ENCODE measurements around the gene LEMD1. TPM values are rescaled to one million over a fixed set of nuclear protein-coding genes. Genes with fewer than 3 reads are reported as not detected.

LEMD1 gene
- total RNA-seq, 4 donors from 2014 or later: 5.1 TPM; not detected in 3

DNA sequence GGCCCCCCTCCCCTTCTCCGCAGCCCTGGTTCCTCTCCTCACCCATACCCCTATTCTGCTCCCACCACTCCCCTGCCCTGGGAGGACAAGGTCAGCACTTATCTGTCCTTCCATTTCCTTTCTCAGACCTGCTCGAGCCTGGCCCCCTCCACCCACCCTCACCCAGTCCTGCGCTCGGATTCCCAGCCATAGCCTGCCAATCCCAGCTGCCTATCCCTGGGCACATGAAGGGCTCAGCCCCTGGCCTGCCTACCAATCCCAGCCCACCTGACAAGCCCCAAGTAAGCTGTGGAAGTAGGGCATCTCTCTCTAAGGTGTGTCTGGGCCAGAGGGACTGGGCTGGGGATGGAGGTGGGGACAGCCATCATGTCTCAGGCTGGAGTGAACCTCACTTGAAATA is 28.6 kb upstream of the LEMD1 start:
- no peak for DNase-seq (ENCODE audit: low spot score in 2 of 2)
- no peaks in the 10 kb centered on the region for H3K9me3 ChIP-seq
- no peak overlapping the region for H3K4me3 ChIP-seq
- H3K27ac ChIP-seq: no peak overlapping the region
- 51% methylated on average over 4 of the region's 4 CpGs for WGBS
- H3K36me3 ChIP-seq: no peaks in the 10 kb centered on the region
- H3K27me3 ChIP-seq: peaks cover 77% of the 10 kb centered on the region
- TF ChIP-seq, protein P1, sequence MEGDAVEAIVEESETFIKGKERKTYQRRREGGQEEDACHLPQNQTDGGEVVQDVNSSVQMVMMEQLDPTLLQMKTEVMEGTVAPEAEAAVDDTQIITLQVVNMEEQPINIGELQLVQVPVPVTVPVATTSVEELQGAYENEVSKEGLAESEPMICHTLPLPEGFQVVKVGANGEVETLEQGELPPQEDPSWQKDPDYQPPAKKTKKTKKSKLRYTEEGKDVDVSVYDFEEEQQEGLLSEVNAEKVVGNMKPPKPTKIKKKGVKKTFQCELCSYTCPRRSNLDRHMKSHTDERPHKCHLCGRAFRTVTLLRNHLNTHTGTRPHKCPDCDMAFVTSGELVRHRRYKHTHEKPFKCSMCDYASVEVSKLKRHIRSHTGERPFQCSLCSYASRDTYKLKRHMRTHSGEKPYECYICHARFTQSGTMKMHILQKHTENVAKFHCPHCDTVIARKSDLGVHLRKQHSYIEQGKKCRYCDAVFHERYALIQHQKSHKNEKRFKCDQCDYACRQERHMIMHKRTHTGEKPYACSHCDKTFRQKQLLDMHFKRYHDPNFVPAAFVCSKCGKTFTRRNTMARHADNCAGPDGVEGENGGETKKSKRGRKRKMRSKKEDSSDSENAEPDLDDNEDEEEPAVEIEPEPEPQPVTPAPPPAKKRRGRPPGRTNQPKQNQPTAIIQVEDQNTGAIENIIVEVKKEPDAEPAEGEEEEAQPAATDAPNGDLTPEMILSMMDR (IDR thresholded peaks at IDR 0.05): no peak
- no peak for TF ChIP-seq POLR2AphosphoS5 (IDR thresholded peaks at IDR 0.05)
- TF ChIP-seq EP300 (IDR thresholded peaks at IDR 0.05): no peak
- TF ChIP-seq POLR2A (IDR thresholded peaks at IDR 0.05): no peak
- peaks cover 21% of the 10 kb centered on the region for H3K4me1 ChIP-seq

DNA sequence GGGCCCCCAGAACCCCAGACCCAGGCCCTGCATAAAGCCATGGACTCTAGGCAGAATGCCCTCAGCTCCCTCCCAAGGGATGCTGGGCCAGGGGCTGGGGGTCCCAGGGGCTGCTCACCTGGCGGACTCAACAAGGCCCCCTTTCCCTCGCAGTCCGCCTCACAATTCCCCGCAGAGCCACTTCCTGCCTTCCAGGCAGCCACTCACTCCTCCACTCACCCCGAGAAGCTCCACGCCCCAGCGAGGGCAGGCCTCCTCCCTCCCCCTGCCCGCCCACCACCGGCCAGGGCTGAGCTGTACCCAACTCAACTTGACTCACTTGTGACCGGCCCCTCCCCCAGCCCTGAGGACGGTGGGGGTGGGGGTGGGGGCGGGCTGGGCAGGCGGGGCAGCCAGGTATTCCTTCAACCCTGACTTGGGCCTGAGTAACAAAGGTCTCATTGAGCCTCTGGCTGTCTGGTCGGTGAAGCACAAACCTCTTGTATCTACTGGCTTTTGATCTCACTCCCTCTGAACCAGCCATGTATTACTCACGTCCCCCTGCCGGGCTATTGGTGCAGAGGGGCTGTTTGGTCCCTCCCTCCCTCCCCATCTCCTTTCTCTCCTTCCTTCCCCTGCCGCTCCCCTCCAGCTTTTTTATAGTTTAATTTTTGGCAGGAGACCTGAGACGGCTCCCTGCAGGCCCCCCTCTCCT is 28.0 kb upstream of the LEMD1 start:
- TF ChIP-seq POLR2A (IDR thresholded peaks at IDR 0.05): no peak
- no peak for TF ChIP-seq EP300 (IDR thresholded peaks at IDR 0.05)
- peaks cover 19% of the 10 kb centered on the region for H3K4me1 ChIP-seq
- H3K9me3 ChIP-seq: no peaks in the 10 kb centered on the region
- H3K36me3 ChIP-seq: no peaks in the 10 kb centered on the region
- H3K27me3 ChIP-seq: peaks cover 73% of the 10 kb centered on the region
- no peak overlapping the region for H3K4me3 ChIP-seq
- no peak overlapping the region for H3K27ac ChIP-seq
- DNase-seq (ENCODE audit: low spot score in 2 of 2): no peak
- 26% methylated on average over 14 of the region's 18 CpGs for WGBS

DNA sequence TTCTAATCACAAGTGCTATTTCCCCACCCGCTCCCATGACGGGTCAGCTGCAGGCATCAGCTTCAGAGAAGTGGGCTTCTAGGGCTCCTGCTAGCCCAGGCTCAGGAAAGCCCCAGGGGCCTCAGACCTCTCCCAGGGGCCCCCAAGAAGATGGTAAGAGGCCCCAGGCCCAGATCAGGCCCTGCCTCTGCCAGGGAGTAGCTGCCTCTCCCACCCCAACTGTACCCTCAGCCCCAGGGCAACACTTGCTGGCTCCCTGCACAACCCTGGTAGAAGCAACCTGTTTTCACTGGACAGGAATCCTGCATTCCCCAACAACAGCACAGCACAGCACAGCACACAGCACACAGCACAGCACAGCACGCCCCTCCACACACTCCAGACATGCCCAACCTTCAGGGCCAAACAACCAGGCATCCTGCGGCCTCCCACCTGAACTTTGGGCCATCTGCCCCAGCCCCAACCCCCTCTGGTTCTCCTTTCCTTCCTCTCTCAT is 27.4 kb upstream of the LEMD1 start:
- H3K9me3 ChIP-seq: no peaks in the 10 kb centered on the region
- no peak for DNase-seq (ENCODE audit: low spot score in 2 of 2)
- H3K27ac ChIP-seq: no peak overlapping the region
- H3K27me3 ChIP-seq: peaks cover 72% of the 10 kb centered on the region
- TF ChIP-seq, protein P1 (IDR thresholded peaks at IDR 0.05): no peak
- no peak for TF ChIP-seq EP300 (IDR thresholded peaks at IDR 0.05)
- TF ChIP-seq POLR2AphosphoS5 (IDR thresholded peaks at IDR 0.05): no peak
- no peak for TF ChIP-seq POLR2A (IDR thresholded peaks at IDR 0.05)
- peaks cover 19% of the 10 kb centered on the region for H3K4me1 ChIP-seq
- H3K4me3 ChIP-seq: no peak overlapping the region
- no peaks in the 10 kb centered on the region for H3K36me3 ChIP-seq
- WGBS: 74% methylated on average over 4 of the region's 4 CpGs

DNA sequence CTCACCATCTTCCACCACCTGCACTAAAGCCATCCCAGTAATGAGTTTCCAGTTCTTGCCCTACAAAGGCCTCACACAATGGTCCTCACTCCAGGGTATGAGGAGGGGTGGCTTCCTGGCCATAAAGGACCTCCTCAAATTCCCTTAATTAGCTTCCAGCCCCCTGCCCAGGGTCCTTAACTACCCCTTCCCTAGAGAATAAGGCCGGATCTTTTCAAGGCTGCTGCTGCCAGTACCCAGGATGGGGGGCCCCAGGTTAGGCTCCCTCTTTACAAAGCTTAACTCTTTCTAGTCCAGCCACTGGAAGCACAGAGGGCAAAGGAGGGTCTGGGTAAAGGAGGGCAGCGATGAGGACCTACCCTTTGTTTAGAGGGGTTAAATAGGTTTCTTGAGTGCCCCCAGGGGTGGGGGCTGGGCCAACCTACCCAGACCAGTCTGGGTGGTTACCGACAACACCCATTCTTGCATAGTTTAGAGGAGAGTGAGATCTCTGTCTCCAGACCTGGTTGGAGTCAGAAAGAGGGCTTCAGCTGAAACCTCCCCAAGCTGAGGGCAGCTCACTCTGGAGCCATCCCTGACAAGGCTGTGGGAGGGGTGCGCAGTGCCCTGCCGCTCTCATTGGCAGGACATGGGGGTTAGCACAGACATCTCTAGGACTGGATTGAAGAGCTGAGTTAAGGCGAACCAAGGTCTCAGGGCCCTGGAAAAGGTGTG is 26.8 kb upstream of the LEMD1 start:
- Histone ChIP-seq H3K36me3 (no peaks in the 10 kb centered on the region), H3K4me1 (peaks cover 19% of the 10 kb centered on the region), H3K27me3 (peaks cover 66% of the 10 kb centered on the region), H3K4me3 (no peak overlapping the region), H3K9me3 (no peaks in the 10 kb centered on the region), H3K27ac (no peak overlapping the region)
- TF ChIP-seq POLR2AphosphoS5 (IDR thresholded peaks at IDR 0.05) (no peak), EP300 (IDR thresholded peaks at IDR 0.05) (no peak), POLR2A (IDR thresholded peaks at IDR 0.05) (no peak)
- TF ChIP-seq, protein P1 (IDR thresholded peaks at IDR 0.05): no peak
- WGBS: 51% methylated on average over 4 of the region's 6 CpGs
- DNase-seq (ENCODE audit: low spot score in 2 of 2): no peak

DNA sequence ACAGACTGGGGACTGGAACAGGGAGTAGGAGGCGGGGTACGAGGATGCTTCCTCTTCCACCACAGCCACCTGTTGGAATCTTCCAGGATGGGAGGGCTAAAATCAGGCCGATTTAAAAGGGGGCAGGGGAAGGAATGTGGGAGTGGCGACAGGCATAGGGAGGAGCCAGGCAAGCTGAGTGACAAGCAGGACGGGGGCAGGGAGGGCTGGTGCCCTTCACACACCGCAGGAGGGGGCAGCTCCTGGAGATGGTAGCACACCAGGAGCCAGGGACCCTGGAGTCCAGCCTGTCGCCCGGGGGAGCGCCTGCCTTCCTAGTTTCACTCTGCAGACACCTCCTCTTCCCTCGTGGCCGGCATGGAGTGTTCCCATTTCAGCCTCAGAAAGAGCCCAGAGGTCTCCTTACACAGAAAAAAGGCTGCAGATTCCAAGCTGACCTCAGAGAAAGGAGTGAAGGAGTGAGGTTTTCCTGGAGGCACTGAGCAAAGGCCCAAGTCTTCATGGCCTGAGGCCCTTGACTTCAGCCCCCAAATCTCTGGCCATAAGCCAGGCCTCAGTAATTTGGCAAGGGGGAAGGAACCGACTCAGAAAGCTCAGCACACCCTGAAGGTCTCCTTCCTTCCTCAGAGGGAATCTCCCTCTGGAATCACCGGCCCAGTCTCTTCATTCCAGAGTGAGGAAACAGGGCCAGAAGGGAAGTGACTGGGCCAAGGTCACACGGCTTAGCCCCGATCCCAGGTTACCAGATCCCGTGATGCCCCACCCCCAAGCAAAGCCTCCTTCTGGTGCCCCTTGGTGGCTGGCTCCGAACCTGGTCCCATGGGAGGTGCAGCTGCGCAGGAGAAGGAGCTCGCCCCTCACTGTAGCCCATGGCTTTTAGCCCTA is 25.8 kb upstream of the LEMD1 start:
- WGBS: 55% methylated on average over 7 of the region's 19 CpGs
- Histone ChIP-seq H3K27ac (no peak overlapping the region), H3K36me3 (no peaks in the 10 kb centered on the region), H3K4me3 (no peak overlapping the region), H3K4me1 (peaks cover 19% of the 10 kb centered on the region), H3K27me3 (peaks cover 56% of the 10 kb centered on the region), H3K9me3 (no peaks in the 10 kb centered on the region)
- TF ChIP-seq EP300 (IDR thresholded peaks at IDR 0.05): no peak
- no peak for DNase-seq (ENCODE audit: low spot score in 2 of 2)

Data from suprapubic skin (tissue), 4 donors.